Upper lobe of left lung (tissue), 6 donors: ENCODE results near the gene PTPRD. TPM values are rescaled to one million over a fixed set of nuclear protein-coding genes. Genes with fewer than 3 reads are reported as not detected.

Experiments
- ATAC-seq, 2 donors: fragments of 200-7000 bp; cut with Tn5 transposase; one replicate each; pipeline ENCODE4 v1.9.1; 2022; ENCODE audit warnings: mild to moderate bottlenecking in 2 of 2, moderate library complexity in 2 of 2; ENCODE audit not compliant: low FRiP score in 2 of 2
- DNase-seq, 2 donors: peaks; one replicate each; pipeline ENCODE4 v3.0.0-alpha.2; 2019 to 2020
- H3K27ac ChIP-seq, 4 donors: fragments of 200-600 bp; sonication (generic); one replicate each; pipeline ENCODE4 v1.5.1; 2016 to 2019
- H3K27me3 ChIP-seq, 4 donors: fragments of 200-600 bp; sonication (generic); one replicate each; pipeline ENCODE4 v1.5.1; 2017 to 2019
- H3K36me3 ChIP-seq, 4 donors: fragments of 200-600 bp; sonication (generic); one replicate each; pipeline ENCODE4 v1.5.1; 2016 to 2019
- H3K4me1 ChIP-seq, 4 donors: fragments of 200-600 bp; sonication (generic); one replicate each; pipeline ENCODE4 v1.5.1; 2018 to 2019
- H3K4me3 ChIP-seq, 4 donors: fragments of 200-600 bp; sonication (generic); one replicate each; pipeline ENCODE4 v1.5.1; 2017 to 2019; ENCODE audit warnings: mild to moderate bottlenecking in 2 of 4, moderate library complexity in 1 of 4
- H3K9me3 ChIP-seq, 4 donors: fragments of 200-600 bp; sonication (generic); one replicate each; pipeline ENCODE4 v1.5.1; 2018 to 2019
- EP300 ChIP-seq, 4 donors: sonication (generic); formaldehyde crosslinking; IDR thresholded peaks; one replicate each; pipeline ENCODE4 v1.5.1; 2017; ENCODE audit warnings: antibody characterized with exemption in 4 of 4, control low read depth in 2 of 4
- POLR2A ChIP-seq, 4 donors: fragments of 450-650 bp; IDR thresholded peaks; one replicate each; pipeline ENCODE4 v1.5.1; 2016 to 2017; ENCODE audit warnings: antibody characterized with exemption in 4 of 4, mild to moderate bottlenecking in 2 of 4
- POLR2AphosphoS5 ChIP-seq, 2 donors: sonication (generic); formaldehyde crosslinking; IDR thresholded peaks; one replicate each; pipeline ENCODE4 v1.5.1; 2017; ENCODE audit warnings: antibody characterized with exemption in 2 of 2
- WGBS, 2 donors: methylation state at CpG; one replicate each; pipeline ENCODE4 v1.1.5; 2017 to 2018; 5-methylcytosine and 5-hydroxymethylcytosine counted together
- total RNA-seq, 6 donors: library from RNA; depleted of rRNA in 4 of 6; stranded (reverse); fragments of >200 nt in 4 of 6; gene quantifications; one replicate each; pipeline versions ENCODE4 v1.1.0 to v1.2.1, GENCODE V29; 2016 to 2021
- TF ChIP-seq, protein P1 (sequence below), 6 experiments: fragments of 450-650 bp in 4 of 6; fragments of 200-600 bp in 2 of 6; sonication (generic) in 2 of 6; IDR thresholded peaks; one replicate each; pipeline ENCODE4 v1.5.1; 2016 to 2019; ENCODE audit warnings: antibody characterized with exemption in 6 of 6
- donor health status: DM: no; HTN: no; CAD: no; lungs with moderate emphysema.
- donor health status: DM: no; HTN: yes; CAD: no; lungs with severe emphysema.

Gene PTPRD
- total RNA-seq, 6 donors from 2014 or later = 7.4 to 46.1 (median 14.5) TPM

GRCh38 chr9:8821910-8822666 lies 1790.7 kb downstream of the PTPRD start:
- Histone ChIP-seq H3K27me3 (no peaks in the 10 kb centered on the region), H3K27ac (no peak overlapping the region), H3K9me3 (no peaks in the 10 kb centered on the region), H3K4me3 (no peak overlapping the region), H3K36me3 (no peaks in the 10 kb centered on the region), H3K4me1 (no peaks in the 10 kb centered on the region)
- ATAC-seq = no peak
- DNase-seq = no peak
- WGBS, 2 donors = 87 to 94% methylated on average over 4 of the region's 4 CpGs
- TF ChIP-seq POLR2AphosphoS5 (IDR thresholded peaks at IDR 0.05) (no peak), POLR2A (IDR thresholded peaks at IDR 0.05) (no peak), EP300 (IDR thresholded peaks at IDR 0.05) (no peak)
- TF ChIP-seq, protein P1, sequence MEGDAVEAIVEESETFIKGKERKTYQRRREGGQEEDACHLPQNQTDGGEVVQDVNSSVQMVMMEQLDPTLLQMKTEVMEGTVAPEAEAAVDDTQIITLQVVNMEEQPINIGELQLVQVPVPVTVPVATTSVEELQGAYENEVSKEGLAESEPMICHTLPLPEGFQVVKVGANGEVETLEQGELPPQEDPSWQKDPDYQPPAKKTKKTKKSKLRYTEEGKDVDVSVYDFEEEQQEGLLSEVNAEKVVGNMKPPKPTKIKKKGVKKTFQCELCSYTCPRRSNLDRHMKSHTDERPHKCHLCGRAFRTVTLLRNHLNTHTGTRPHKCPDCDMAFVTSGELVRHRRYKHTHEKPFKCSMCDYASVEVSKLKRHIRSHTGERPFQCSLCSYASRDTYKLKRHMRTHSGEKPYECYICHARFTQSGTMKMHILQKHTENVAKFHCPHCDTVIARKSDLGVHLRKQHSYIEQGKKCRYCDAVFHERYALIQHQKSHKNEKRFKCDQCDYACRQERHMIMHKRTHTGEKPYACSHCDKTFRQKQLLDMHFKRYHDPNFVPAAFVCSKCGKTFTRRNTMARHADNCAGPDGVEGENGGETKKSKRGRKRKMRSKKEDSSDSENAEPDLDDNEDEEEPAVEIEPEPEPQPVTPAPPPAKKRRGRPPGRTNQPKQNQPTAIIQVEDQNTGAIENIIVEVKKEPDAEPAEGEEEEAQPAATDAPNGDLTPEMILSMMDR (IDR thresholded peaks at IDR 0.05) = no peak

DNA sequence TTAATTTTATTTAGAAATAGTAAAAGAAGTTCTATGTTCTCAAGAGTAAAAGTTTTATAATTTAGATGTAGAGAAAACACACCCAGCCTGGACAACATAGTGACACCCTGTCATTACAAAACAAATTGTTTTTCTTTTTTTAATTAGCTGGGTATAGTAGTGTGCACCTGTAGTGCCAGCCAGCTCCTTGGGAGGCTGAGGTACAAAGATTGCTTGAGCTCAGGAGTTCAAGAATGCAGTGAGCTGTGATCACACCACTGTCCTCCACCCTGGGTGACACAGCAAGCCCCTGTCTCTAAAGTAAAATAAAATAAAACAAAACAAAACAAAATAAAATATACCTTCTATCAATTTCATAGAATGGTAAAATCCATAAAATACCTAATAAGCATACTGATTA lies 1795.5 kb downstream of the PTPRD start:
- Histone ChIP-seq H3K4me3 (no peak overlapping the region), H3K36me3 (no peaks in the 10 kb centered on the region), H3K27me3 (no peaks in the 10 kb centered on the region), H3K9me3 (no peaks in the 10 kb centered on the region), H3K27ac (no peak overlapping the region), H3K4me1 (no peaks in the 10 kb centered on the region)
- DNase-seq = no peak
- no peak for ATAC-seq
- TF ChIP-seq, protein P1 (IDR thresholded peaks at IDR 0.05) = no peak
- no peak for TF ChIP-seq POLR2A (IDR thresholded peaks at IDR 0.05)

- WGBS, 2 donors = 27 to 41% methylated on average over 2 of the region's 2 CpGs
- Histone ChIP-seq H3K9me3 (no peaks in the 10 kb centered on the region), H3K27ac (no peak overlapping the region), H3K27me3 (no peaks in the 10 kb centered on the region), H3K4me3 (no peak overlapping the region), H3K36me3 (no peaks in the 10 kb centered on the region), H3K4me1 (no peaks in the 10 kb centered on the region)
- no peak for DNase-seq
- TF ChIP-seq, protein P1 (IDR thresholded peaks at IDR 0.05) = no peak
- TF ChIP-seq EP300 (IDR thresholded peaks at IDR 0.05) (no peak), POLR2A (IDR thresholded peaks at IDR 0.05) (no peak), POLR2AphosphoS5 (IDR thresholded peaks at IDR 0.05) (no peak)
- ATAC-seq = no peak
These were observed 1796.4 kb downstream of the PTPRD start for GRCh38 chr9:8816361-8816760.

GRCh38 chr9:8815931-8816330 lies 1796.9 kb downstream of the PTPRD start:
- ATAC-seq (no peak), DNase-seq (no peak)
- Histone ChIP-seq H3K9me3 (no peaks in the 10 kb centered on the region), H3K36me3 (no peaks in the 10 kb centered on the region), H3K27ac (no peak overlapping the region), H3K4me3 (no peak overlapping the region), H3K27me3 (no peaks in the 10 kb centered on the region), H3K4me1 (no peaks in the 10 kb centered on the region)
- TF ChIP-seq POLR2A (IDR thresholded peaks at IDR 0.05) (no peak), EP300 (IDR thresholded peaks at IDR 0.05) (no peak), POLR2AphosphoS5 (IDR thresholded peaks at IDR 0.05) (no peak)
- TF ChIP-seq, protein P1 (IDR thresholded peaks at IDR 0.05) = no peak
- WGBS, 2 donors = 55 to 76% methylated on average over 1 of the region's 1 CpG

- Histone ChIP-seq H3K27me3 (no peaks in the 10 kb centered on the region), H3K9me3 (no peaks in the 10 kb centered on the region), H3K36me3 (no peaks in the 10 kb centered on the region), H3K4me3 (no peak overlapping the region), H3K27ac (no peak overlapping the region), H3K4me1 (no peaks in the 10 kb centered on the region)
- 83 to 89% methylated on average over 1 of the region's 1 CpG for WGBS, 2 donors
- DNase-seq = no peak
- no peak for ATAC-seq
- TF ChIP-seq EP300 (IDR thresholded peaks at IDR 0.05) (no peak), POLR2AphosphoS5 (IDR thresholded peaks at IDR 0.05) (no peak), POLR2A (IDR thresholded peaks at IDR 0.05) (no peak)
- TF ChIP-seq, protein P1 (IDR thresholded peaks at IDR 0.05) = no peak
These were observed 1797.6 kb downstream of the PTPRD start for GRCh38 chr9:8815219-8815618.
